Measurements from ENCODE around the gene SIX1. TPM values are rescaled to one million over a fixed set of nuclear protein-coding genes. Genes with fewer than 3 reads are reported as not detected.

Gene SIX1
- total RNA-seq, result 10 to 100 TPM; 28.3 to 76.4 (median 56.3) TPM

DNA sequence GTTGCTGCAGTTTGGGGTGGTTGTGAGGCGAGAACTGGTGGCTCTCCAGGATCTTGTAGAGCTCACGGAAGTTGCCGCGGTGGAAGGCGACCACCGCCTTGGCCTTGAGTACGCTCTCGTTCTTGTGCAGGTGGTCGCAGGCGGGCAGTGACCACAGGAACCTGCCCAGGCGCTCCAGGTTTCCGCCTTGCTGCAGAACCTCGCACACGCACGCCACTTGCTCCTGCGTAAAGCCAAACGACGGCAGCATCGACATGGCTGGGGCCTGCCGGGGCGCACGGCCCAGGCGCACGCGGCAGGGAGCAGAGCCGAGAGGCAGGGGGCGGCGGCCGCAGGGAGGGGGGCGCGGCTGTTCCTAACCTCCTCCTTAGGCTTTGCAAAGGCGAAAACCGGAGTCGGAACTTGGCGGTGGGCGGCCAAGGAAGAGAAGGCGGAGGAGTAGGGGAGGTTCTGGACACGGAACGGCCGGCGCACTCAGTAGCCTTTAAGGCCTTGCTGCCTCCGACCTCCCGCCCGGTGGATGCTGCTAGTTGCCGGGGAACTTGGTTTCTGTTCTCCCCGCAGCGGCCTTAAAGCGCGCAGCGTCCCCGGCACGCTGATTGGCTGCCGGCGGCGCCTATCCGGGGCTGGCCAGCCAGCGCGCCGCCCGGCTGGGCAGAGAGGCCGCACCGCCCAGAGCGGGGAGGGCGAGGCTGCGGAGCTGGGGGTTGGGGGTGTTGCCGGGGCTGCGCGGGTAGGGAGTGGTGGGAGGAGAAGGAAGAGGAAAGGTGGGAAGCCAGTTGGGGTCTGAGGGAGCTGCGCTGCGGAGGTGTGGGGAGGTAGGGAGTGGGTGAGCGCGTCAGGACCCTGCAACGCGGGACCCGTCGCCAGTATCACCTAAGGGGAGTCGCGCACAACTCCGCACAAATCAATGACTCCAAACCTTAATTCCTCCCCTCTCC, at the start of gene SIX1:
SIX1 (minus strand) TSS at position 544 of the 941 bp plus-strand sequence; CDS start at position 256, 288 bp downstream.
- Histone ChIP-seq H3K4me1 (peaks cover 31 to 38% of the 10 kb centered on the region in 2 donors), H3K27me3 (no peaks in the 10 kb centered on the region), H3K4me3 (peak within 1 kb of the TSS; percentile 86 to 90 (median 88)), H3K27ac (peak within 1 kb of the TSS; percentile 93 to 98 (median 95)), H3K36me3 (no peaks in the 10 kb centered on the region), H3K9me3 (no peaks in the 10 kb centered on the region)
- ATAC-seq (peak; percentile 33 to 45), DNase-seq (peak; percentile 88 to 89)
- TF ChIP-seq POLR2A (IDR thresholded peaks at IDR 0.05), result peak; percentile 97 to 99
- TF ChIP-seq, protein P1, sequence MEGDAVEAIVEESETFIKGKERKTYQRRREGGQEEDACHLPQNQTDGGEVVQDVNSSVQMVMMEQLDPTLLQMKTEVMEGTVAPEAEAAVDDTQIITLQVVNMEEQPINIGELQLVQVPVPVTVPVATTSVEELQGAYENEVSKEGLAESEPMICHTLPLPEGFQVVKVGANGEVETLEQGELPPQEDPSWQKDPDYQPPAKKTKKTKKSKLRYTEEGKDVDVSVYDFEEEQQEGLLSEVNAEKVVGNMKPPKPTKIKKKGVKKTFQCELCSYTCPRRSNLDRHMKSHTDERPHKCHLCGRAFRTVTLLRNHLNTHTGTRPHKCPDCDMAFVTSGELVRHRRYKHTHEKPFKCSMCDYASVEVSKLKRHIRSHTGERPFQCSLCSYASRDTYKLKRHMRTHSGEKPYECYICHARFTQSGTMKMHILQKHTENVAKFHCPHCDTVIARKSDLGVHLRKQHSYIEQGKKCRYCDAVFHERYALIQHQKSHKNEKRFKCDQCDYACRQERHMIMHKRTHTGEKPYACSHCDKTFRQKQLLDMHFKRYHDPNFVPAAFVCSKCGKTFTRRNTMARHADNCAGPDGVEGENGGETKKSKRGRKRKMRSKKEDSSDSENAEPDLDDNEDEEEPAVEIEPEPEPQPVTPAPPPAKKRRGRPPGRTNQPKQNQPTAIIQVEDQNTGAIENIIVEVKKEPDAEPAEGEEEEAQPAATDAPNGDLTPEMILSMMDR (IDR thresholded peaks at IDR 0.05 in 4 of 5, conservative IDR thresholded peaks at IDR 0.05 in 1 of 5), result no peak
- intact Hi-C loops (cut with DNase I; ENCODE audit: low total_unique reads), result loop anchor here (2.0 to 10.0 kb wide), 5 partner anchors 24 to 472 kb away; partner anchors contain the start of genes PPM1A, SIX4, SLC38A6 and TRMT5
- in situ Hi-C loops (cut with MboI; ENCODE audit: low sequenced_read_pairs in 4 of 4), result loop anchor here in 1 of 4 donors (25.0 kb wide), 1 partner anchor 338 kb away; the partner anchor contains the start of genes SLC38A6 and TRMT5

DNA sequence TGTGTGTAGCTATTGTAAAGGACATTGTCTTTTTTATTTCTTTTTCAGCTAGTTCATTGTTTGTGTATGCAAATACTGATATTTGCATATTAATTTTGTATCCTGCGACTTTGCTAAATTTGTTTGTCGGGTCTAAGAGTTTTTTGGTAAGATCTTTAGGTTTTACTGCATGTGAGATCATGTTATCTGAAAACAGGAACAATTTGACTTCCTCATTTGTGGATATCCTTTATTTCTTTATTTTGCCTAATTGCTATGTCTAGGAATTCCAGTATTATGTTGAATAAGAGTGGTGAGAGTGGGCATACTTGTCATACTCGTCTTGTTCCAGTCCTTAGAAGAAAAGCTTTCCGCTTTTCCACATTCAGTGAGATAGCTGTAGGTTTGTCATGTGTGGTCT, 46.0 kb upstream of the SIX1 start:
- TF ChIP-seq, protein P1 (IDR thresholded peaks at IDR 0.05 in 4 of 5, conservative IDR thresholded peaks at IDR 0.05 in 1 of 5), result no peak
- no peaks in the 10 kb centered on the region for H3K4me1 ChIP-seq
- H3K27me3 ChIP-seq, result no peaks in the 10 kb centered on the region
- no peak overlapping the region for H3K4me3 ChIP-seq
- H3K9me3 ChIP-seq, result peaks cover 0 to 1% (median 0%) of the 10 kb centered on the region in 3 donors
- in situ Hi-C loops (cut with MboI; ENCODE audit: low sequenced_read_pairs in 4 of 4), result no loop called here
- H3K27ac ChIP-seq, result no peak overlapping the region
- H3K36me3 ChIP-seq, result no peaks in the 10 kb centered on the region
- DNase-seq (no peak), ATAC-seq (no peak)
- intact Hi-C loops (cut with DNase I; ENCODE audit: low total_unique reads), result no loop called here

DNA sequence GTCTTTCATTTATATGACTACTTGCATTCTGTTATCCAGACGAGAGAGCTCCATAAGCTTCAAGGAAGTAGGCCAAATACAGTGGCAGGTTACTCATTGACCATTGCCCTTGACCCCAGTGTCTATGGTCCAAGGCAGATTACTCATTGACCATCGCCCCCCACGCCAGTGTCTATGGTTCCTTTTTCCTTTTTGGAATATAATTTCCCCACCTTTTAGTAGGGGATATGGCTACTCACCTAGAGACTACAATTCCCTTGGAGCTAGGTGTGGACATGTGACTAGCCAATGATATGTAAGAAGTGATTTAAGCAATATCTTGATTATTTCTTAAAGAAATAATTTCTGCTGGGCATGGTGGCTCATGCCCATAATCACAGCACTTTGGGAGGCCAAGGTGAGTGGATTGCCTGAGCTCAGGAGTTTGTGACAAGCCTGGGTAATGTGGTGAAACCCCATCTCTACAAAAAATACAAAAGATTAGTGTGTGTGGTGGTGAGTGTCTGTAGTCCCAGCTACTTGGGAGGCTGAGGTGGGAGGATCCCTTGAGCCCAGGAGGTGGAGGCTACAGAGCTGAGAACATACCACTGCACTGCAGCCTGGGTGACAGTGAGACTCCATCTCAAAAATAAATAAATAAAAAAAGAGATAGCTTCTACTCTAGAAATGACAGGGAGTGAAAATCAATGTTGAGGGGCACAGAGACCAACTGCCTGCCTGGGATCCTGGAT, 42.3 kb upstream of the SIX1 start:
- Histone ChIP-seq H3K27ac (no peak overlapping the region), H3K4me3 (no peak overlapping the region), H3K4me1 (no peaks in the 10 kb centered on the region), H3K9me3 (no peaks in the 10 kb centered on the region), H3K36me3 (no peaks in the 10 kb centered on the region), H3K27me3 (no peaks in the 10 kb centered on the region)
- in situ Hi-C loops (cut with MboI; ENCODE audit: low sequenced_read_pairs in 4 of 4), result no loop called here
- intact Hi-C loops (cut with DNase I; ENCODE audit: low total_unique reads), result no loop called here
- no peak for TF ChIP-seq POLR2A (IDR thresholded peaks at IDR 0.05)
- TF ChIP-seq, protein P1 (IDR thresholded peaks at IDR 0.05 in 4 of 5, conservative IDR thresholded peaks at IDR 0.05 in 1 of 5), result no peak
- ATAC-seq (no peak), DNase-seq (no peak)

DNA sequence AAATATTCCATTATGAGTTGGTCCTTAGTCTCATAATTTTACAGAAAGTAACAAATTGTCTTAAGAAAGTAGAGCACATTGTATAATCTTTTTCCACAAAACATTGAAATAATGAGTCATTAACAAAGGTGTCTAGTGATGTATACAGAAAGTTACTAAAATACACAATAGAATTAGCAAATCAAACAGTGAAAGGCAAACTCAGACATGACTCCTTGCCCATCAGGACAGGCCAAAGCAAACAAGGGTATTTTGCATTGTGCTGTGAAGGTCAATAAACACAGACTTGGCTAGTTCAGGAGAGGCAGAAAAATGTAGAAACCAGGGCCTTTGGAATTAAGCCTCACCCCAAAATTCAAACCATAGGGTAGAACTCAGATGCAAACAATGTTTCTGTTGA, 37.6 kb upstream of the SIX1 start:
- no peak overlapping the region for H3K27ac ChIP-seq
- no peaks in the 10 kb centered on the region for H3K27me3 ChIP-seq
- in situ Hi-C loops (cut with MboI; ENCODE audit: low sequenced_read_pairs in 4 of 4) (no loop called here), intact Hi-C loops (cut with DNase I; ENCODE audit: low total_unique reads) (no loop called here)
- no peak overlapping the region for H3K4me3 ChIP-seq
- ATAC-seq (no peak), DNase-seq (no peak)
- no peaks in the 10 kb centered on the region for H3K9me3 ChIP-seq
- TF ChIP-seq, protein P1 (IDR thresholded peaks at IDR 0.05 in 4 of 5, conservative IDR thresholded peaks at IDR 0.05 in 1 of 5), result no peak
- TF ChIP-seq POLR2A (IDR thresholded peaks at IDR 0.05), result no peak
- no peaks in the 10 kb centered on the region for H3K4me1 ChIP-seq
- H3K36me3 ChIP-seq, result no peaks in the 10 kb centered on the region

Measured in gastrocnemius medialis (tissue), 4 donors.